K562 (cell line): ENCODE measurements around the gene CHMP5. TPM values are rescaled to one million over a fixed set of nuclear protein-coding genes. Genes with fewer than 3 reads are reported as not detected.

Experiments used
- BRD9 ChIP-seq: fragments of 450-650 bp; IDR thresholded peaks from 2 replicates; pipeline ENCODE4 v1.6.1; 2018; ENCODE audit warnings: low read depth; ENCODE audit not compliant: partially characterized antibody
- CEBPB ChIP-seq: fragments of 450-650 bp; IDR thresholded peaks from 2 replicates; pipeline ENCODE4 v1.6.1; 2016; ENCODE audit warnings: missing genetic modification characterization, missing compliant biosample characterization
- DACH1 ChIP-seq: fragments of 450-650 bp; IDR thresholded peaks from 2 replicates; pipeline ENCODE4 v1.6.1; 2018; ENCODE audit not compliant: partially characterized antibody
- HCFC1 ChIP-seq: IDR thresholded peaks from 2 replicates; pipeline ENCODE4 v1.6.1; 2012; ENCODE audit warnings: low read depth, low read length, improper control_type of control experiment
- IRF2 ChIP-seq: sonication (generic); formaldehyde crosslinking; IDR thresholded peaks from 2 replicates; pipeline ENCODE4 v1.8.1; 2022; ENCODE audit warnings: mild to moderate bottlenecking, missing genetic modification reagents
- NCOA4 ChIP-seq: fragments of 450-650 bp; IDR thresholded peaks from 2 replicates; pipeline ENCODE4 v1.6.1; 2018; ENCODE audit warnings: mild to moderate bottlenecking; ENCODE audit not compliant: partially characterized antibody
- NONO ChIP-seq, 2 experiments: fragments of 200-400 bp in 1 of 2; fragments of 450-650 bp in 1 of 2; formaldehyde crosslinking in 1 of 2; IDR thresholded peaks; 2 replicates each; pipeline ENCODE4 v1.6.1; 2017; ENCODE audit warnings: low read depth in 2 of 2, mild to moderate bottlenecking in 2 of 2, moderate library complexity in 2 of 2, low read length in 1 of 2
- PCBP2 ChIP-seq: fragments of 200-400 bp; formaldehyde crosslinking; IDR thresholded peaks from 2 replicates; pipeline ENCODE4 v1.6.1; 2018; ENCODE audit warnings: low read length, low read depth, mild to moderate bottlenecking, moderate library complexity; ENCODE audit not compliant: poor library complexity, severe bottlenecking
- PML ChIP-seq: IDR thresholded peaks from 2 replicates; pipeline ENCODE4 v1.6.1; 2012; ENCODE audit warnings: low read length, inconsistent platforms
- POLR2B ChIP-seq: fragments of 450-650 bp; IDR thresholded peaks from 2 replicates; pipeline ENCODE4 v1.6.1; 2018; ENCODE audit warnings: low read depth; ENCODE audit not compliant: partially characterized antibody
- PTBP1 ChIP-seq: fragments of 200-400 bp; formaldehyde crosslinking; IDR thresholded peaks from 2 replicates; pipeline ENCODE4 v1.6.1; 2017; ENCODE audit warnings: low read depth, low read length
- RFX5 ChIP-seq: IDR thresholded peaks from 2 replicates; pipeline ENCODE4 v1.6.1; 2011; ENCODE audit warnings: low read depth, mild to moderate bottlenecking, improper control_type of control experiment, low read length
- RNF2 ChIP-seq: sonication (generic); IDR thresholded peaks from 2 replicates; pipeline ENCODE4 v1.6.1; 2016
- SIN3A ChIP-seq, 2 experiments: fragments of 150-350 bp in 1 of 2; IDR thresholded peaks; 2 replicates each; pipeline ENCODE4 v1.6.1; 2011 to 2016; ENCODE audit warnings: borderline replicate concordance in 2 of 2, low read depth in 2 of 2, low read length in 2 of 2, mild to moderate bottlenecking in 2 of 2, moderate library complexity in 2 of 2; ENCODE audit not compliant: control insufficient read depth in 1 of 2
- TAF7 ChIP-seq: fragments of 450-650 bp; IDR thresholded peaks from 2 replicates; pipeline ENCODE4 v1.6.1; 2016; ENCODE audit warnings: missing genetic modification characterization, missing compliant biosample characterization
- XRCC5 ChIP-seq: fragments of 200-400 bp; formaldehyde crosslinking; IDR thresholded peaks from 2 replicates; pipeline ENCODE4 v1.6.1; 2017; ENCODE audit warnings: low read depth, mild to moderate bottlenecking, low read length
- ZNF232 ChIP-seq: sonication (generic); formaldehyde crosslinking; IDR thresholded peaks from 2 replicates; pipeline ENCODE4 v1.8.0; 2022; ENCODE audit warnings: mild to moderate bottlenecking, missing genetic modification reagents
- ZNF311 ChIP-seq: fragments of 250-450 bp; sonication (Bioruptor Pico); IDR thresholded peaks from 2 replicates; pipeline ENCODE4 v1.4.0; 2020; ENCODE audit warnings: mild to moderate bottlenecking, moderate library complexity
- polyA plus RNA-seq, 8 experiments: library from polyadenylated mRNA; depleted of rRNA in 4 of 8; stranded (reverse) in 5 of 8; unstranded in 3 of 8; fragments of >200 nt; fragmentation: Nextera tagmentation in 2 of 8; fragmentation: Illumina TruSeq in 1 of 8; extraction: Ambion mirVana in 2 of 8; extraction: Trizol in 1 of 8; gene quantifications; 2 replicates each; pipeline versions ENCODE4 v1.2.1 to v1.2.3, GENCODE V29; 2011 to 2014; ENCODE audit warnings: inconsistent platforms in 1 of 8, missing spikeins in 1 of 8
- total RNA-seq, 7 experiments: library from RNA; depleted of rRNA in 6 of 7; stranded (reverse); fragments of >200 nt in 6 of 7; fragmentation: Illumina TruSeq in 2 of 7; extraction: Trizol in 2 of 7; gene quantifications; 2 replicates each; pipeline versions ENCODE4 v1.2.1 to v1.2.3, GENCODE V29; 2011 to 2021; ENCODE audit warnings: low replicate concordance in 1 of 7
- TF ChIP-seq, protein P1 (sequence below): sonication (generic); formaldehyde crosslinking; IDR thresholded peaks from 2 replicates; pipeline ENCODE4 v1.8.0; 2022; ENCODE audit warnings: missing genetic modification reagents, mild to moderate bottlenecking, moderate library complexity, borderline replicate concordance
- TF ChIP-seq, protein P2 (sequence below): fragments of 250-450 bp; sonication (Bioruptor Pico); IDR thresholded peaks from 2 replicates; pipeline ENCODE4 v1.5.0; 2021
- TF ChIP-seq, protein P3 (sequence below): fragments of 150-350 bp; conservative IDR thresholded peaks from 2 replicates; pipeline ENCODE4 v1.6.1; 2014; ENCODE audit warnings: low read length
- TF ChIP-seq, protein P4 (sequence below), 2 experiments: fragments of 450-650 bp; conservative IDR thresholded peaks; 2 replicates each; pipeline ENCODE4 v1.6.1; 2017; ENCODE audit warnings: mild to moderate bottlenecking in 2 of 2, moderate library complexity in 2 of 2
- TF ChIP-seq, protein P5 (sequence below): fragments of 450-650 bp; formaldehyde crosslinking; IDR thresholded peaks from 2 replicates; pipeline ENCODE4 v1.4.0; 2022; ENCODE audit warnings: missing genetic modification characterization

Gene CHMP5
- total and polyA plus RNA-seq, 9 of the 15 experiments (the other 6 are each of a cell fraction or from before 2014, with no cell fraction given), result 36.0 to 105 (median 54.9) TPM

DNA sequence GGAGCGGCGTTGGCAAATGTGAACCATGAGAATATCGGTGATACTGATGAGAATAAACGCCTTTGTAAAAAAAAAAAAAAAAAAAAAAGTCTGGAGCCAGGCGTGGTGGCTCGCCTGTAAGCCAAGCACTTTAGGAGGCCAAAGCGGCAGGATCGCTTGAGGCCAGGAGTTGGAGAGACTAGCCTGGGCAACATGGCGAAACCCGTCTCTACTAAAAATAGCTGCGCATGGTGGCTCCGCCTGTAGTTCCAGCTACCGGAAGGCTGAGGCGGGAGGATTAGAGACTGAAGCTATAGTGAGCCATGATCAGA is 25.0 kb downstream of the CHMP5 start (continued):
- TF ChIP-seq RNF2 (peak; percentile 8; the same call in 1 of the 2 replicates), ZNF232 (no peak), XRCC5 (no peak), POLR2B (no peak), TAF7 (tag) (0 out of 2 replicates have a peak, but pooled peaks have one; percentile 69), PTBP1 (no peak), RFX5 (no peak), PML (no peak), SIN3A (IDR thresholded peaks at IDR 0.05; ENCODE audit: borderline replicate concordance in 2 of 2, control insufficient read depth in 1 of 2, low read depth in 2 of 2, low read length in 2 of 2) (no peak), CEBPB (no peak), ZNF311 (CRISPR knock-in tag) (no peak), PCBP2 (no peak), NCOA4 (no peak), IRF2 (no peak), DACH1 (no peak), NONO (IDR thresholded peaks at IDR 0.05; ENCODE audit: low read depth in 2 of 2, low read length in 1 of 2) (no peak), BRD9 (peak; percentile 37), HCFC1 (no peak)
- TF ChIP-seq, protein P1, sequence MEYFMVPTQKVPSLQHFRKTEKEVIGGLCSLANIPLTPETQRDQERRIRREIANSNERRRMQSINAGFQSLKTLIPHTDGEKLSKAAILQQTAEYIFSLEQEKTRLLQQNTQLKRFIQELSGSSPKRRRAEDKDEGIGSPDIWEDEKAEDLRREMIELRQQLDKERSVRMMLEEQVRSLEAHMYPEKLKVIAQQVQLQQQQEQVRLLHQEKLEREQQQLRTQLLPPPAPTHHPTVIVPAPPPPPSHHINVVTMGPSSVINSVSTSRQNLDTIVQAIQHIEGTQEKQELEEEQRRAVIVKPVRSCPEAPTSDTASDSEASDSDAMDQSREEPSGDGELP (CRISPR knock-in tag), result no peak
- TF ChIP-seq, protein P2, sequence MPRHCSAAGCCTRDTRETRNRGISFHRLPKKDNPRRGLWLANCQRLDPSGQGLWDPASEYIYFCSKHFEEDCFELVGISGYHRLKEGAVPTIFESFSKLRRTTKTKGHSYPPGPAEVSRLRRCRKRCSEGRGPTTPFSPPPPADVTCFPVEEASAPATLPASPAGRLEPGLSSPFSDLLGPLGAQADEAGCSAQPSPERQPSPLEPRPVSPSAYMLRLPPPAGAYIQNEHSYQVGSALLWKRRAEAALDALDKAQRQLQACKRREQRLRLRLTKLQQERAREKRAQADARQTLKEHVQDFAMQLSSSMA (CRISPR knock-in tag), result no peak
- TF ChIP-seq, protein P3, sequence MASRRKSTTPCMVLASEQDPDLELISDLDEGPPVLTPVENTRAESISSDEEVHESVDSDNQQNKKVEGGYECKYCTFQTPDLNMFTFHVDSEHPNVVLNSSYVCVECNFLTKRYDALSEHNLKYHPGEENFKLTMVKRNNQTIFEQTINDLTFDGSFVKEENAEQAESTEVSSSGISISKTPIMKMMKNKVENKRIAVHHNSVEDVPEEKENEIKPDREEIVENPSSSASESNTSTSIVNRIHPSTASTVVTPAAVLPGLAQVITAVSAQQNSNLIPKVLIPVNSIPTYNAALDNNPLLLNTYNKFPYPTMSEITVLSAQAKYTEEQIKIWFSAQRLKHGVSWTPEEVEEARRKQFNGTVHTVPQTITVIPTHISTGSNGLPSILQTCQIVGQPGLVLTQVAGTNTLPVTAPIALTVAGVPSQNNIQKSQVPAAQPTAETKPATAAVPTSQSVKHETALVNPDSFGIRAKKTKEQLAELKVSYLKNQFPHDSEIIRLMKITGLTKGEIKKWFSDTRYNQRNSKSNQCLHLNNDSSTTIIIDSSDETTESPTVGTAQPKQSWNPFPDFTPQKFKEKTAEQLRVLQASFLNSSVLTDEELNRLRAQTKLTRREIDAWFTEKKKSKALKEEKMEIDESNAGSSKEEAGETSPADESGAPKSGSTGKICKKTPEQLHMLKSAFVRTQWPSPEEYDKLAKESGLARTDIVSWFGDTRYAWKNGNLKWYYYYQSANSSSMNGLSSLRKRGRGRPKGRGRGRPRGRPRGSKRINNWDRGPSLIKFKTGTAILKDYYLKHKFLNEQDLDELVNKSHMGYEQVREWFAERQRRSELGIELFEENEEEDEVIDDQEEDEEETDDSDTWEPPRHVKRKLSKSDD, result no peak
- TF ChIP-seq, protein P4, sequence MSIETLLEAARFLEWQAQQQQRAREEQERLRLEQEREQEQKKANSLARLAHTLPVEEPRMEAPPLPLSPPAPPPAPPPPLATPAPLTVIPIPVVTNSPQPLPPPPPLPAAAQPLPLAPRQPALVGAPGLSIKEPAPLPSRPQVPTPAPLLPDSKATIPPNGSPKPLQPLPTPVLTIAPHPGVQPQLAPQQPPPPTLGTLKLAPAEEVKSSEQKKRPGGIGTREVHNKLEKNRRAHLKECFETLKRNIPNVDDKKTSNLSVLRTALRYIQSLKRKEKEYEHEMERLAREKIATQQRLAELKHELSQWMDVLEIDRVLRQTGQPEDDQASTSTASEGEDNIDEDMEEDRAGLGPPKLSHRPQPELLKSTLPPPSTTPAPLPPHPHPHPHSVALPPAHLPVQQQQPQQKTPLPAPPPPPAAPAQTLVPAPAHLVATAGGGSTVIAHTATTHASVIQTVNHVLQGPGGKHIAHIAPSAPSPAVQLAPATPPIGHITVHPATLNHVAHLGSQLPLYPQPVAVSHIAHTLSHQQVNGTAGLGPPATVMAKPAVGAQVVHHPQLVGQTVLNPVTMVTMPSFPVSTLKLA (conservative IDR thresholded peaks at IDR 0.05), result no peak
- TF ChIP-seq, protein P5, sequence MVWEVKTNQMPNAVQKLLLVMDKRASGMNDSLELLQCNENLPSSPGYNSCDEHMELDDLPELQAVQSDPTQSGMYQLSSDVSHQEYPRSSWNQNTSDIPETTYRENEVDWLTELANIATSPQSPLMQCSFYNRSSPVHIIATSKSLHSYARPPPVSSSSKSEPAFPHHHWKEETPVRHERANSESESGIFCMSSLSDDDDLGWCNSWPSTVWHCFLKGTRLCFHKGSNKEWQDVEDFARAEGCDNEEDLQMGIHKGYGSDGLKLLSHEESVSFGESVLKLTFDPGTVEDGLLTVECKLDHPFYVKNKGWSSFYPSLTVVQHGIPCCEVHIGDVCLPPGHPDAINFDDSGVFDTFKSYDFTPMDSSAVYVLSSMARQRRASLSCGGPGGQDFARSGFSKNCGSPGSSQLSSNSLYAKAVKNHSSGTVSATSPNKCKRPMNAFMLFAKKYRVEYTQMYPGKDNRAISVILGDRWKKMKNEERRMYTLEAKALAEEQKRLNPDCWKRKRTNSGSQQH (CRISPR knock-in tag), result no peak
